MCF 10A (cell line): ENCODE results near the gene GSTO1. TPM values are rescaled to one million over a fixed set of nuclear protein-coding genes. Genes with fewer than 3 reads are reported as not detected.
"Not testable (repeated sequence)": the region's sequence is repeated elsewhere in the genome, so short reads cannot be mapped to it uniquely, and the experiment has no call there.

Experiments
- BruUV-seq: library from RNA; stranded (reverse); fragments of 400-500 nt; replicated peaks from 2 replicates; lab custom pipeline; 2021; lab: Mats Ljungman, UMichigan
- CTCF ChIA-PET: fragments of 300-600 bp; sonication (Branson Sonifier 250); formaldehyde crosslinking; extraction: SDS; loops from one replicate; lab custom pipeline; 2021; ENCODE audit warnings: antibody characterized with exemption, inconsistent platforms; lab: Yijun Ruan, JAX
- POLR2A ChIA-PET: fragments of 300-600, 350-650 bp; sonication (Branson Sonifier 250); formaldehyde crosslinking; extraction: SDS; loops from one replicate; lab custom pipeline; 2020; ENCODE audit warnings: antibody characterized with exemption, inconsistent platforms; lab: Yijun Ruan, JAX
- DNase-seq: peaks from one replicate; pipeline ENCODE4 v3.0.0-alpha.2; 2018; ENCODE audit not compliant: unreplicated experiment
- H3K27ac Mint-ChIP-seq: one replicate; pipeline ENCODE4 v1.8.0; 2022; ENCODE audit warnings: mild to moderate bottlenecking, low read depth, mixed read lengths; ENCODE audit not compliant: unreplicated experiment
- H3K27me3 Mint-ChIP-seq: one replicate; pipeline ENCODE4 v1.8.0; 2022; ENCODE audit warnings: mixed read lengths; ENCODE audit not compliant: insufficient read depth, unreplicated experiment
- H3K36me3 Mint-ChIP-seq: one replicate; pipeline ENCODE4 v1.8.0; 2022; ENCODE audit warnings: mild to moderate bottlenecking, moderate library complexity, mixed read lengths; ENCODE audit not compliant: insufficient read depth, unreplicated experiment
- H3K4me1 Mint-ChIP-seq: one replicate; pipeline ENCODE4 v1.8.0; 2022; ENCODE audit warnings: mixed read lengths; ENCODE audit not compliant: insufficient read depth, unreplicated experiment
- H3K4me3 Mint-ChIP-seq: one replicate; pipeline ENCODE4 v1.8.0; 2022; ENCODE audit warnings: mild to moderate bottlenecking, moderate library complexity, mixed read lengths; ENCODE audit not compliant: unreplicated experiment
- H3K9me3 Mint-ChIP-seq: one replicate; pipeline ENCODE4 v1.8.0; 2022; ENCODE audit warnings: mixed read lengths; ENCODE audit not compliant: unreplicated experiment
- CTCF ChIP-seq: fragments of 200-600 bp; IDR thresholded peaks from one replicate; pipeline ENCODE4 v1.8.0; 2022; ENCODE audit warnings: antibody characterized with exemption, mild to moderate bottlenecking; ENCODE audit not compliant: unreplicated experiment
- intact Hi-C: fragments of 100-400 bp; cut with micrococcal nuclease; formaldehyde crosslinking; loops from 2 replicates; pipeline ENCODE4 v1.14.1; 2022
- total RNA-seq: library from RNA; stranded (reverse); gene quantifications from 2 replicates; pipeline ENCODE4 v1.2.3, GENCODE V29; 2022

GSTO1 gene
- total RNA-seq, 1 experiment from 2014 or later, result 61.8 TPM

- DNase-seq, result no peak
- H3K4me3 Mint-ChIP-seq, result no peak overlapping the region
- ChIA-PET CTCF (no interaction called here), POLR2A (no interaction called here)
- no peaks in the 10 kb centered on the region for H3K9me3 Mint-ChIP-seq
- intact Hi-C loops, result no loop called here
- TF ChIP-seq CTCF, result no peak
- no peaks in the 10 kb centered on the region for H3K4me1 Mint-ChIP-seq
- no TSS peak for BruUV-seq
- H3K27ac Mint-ChIP-seq, result no peak overlapping the region
- H3K36me3 Mint-ChIP-seq, result no peaks in the 10 kb centered on the region
- H3K27me3 Mint-ChIP-seq, result no peaks in the 10 kb centered on the region
Measured at GRCh38 chr10:104243512-104243911, 11.2 kb upstream of the GSTO1 start.

- POLR2A ChIA-PET, result interaction anchor here (1.0 kb wide), 1 partner anchor 10 kb away, joined by 3 read pairs; the partner anchor contains the start of gene GSTO1
- intact Hi-C loops, result no loop called here
- Mint-ChIP-seq H3K4me3 (no peak overlapping the region), H3K36me3 (no peaks in the 10 kb centered on the region), H3K4me1 (no peaks in the 10 kb centered on the region), H3K27me3 (no peaks in the 10 kb centered on the region), H3K27ac (no peak overlapping the region), H3K9me3 (no peaks in the 10 kb centered on the region)
- no peak for DNase-seq
- BruUV-seq, result no TSS peak
- TF ChIP-seq CTCF, result no peak
- CTCF ChIA-PET, result no interaction called here
Measured at GRCh38 chr10:104245066-104245632, 9.5 kb upstream of the GSTO1 start.

- ChIA-PET CTCF (interaction anchor here (0.9 to 1.9 kb wide), 2 partner anchors 14 to 45 kb away, joined by 3 to 4 read pairs; no protein-coding TSS in a partner anchor), POLR2A (interaction anchor here (0.6 kb wide), 1 partner anchor 9 kb away, joined by 3 read pairs; no protein-coding TSS in a partner anchor)
- intact Hi-C loops, result no loop called here
- Mint-ChIP-seq H3K9me3 (no peaks in the 10 kb centered on the region), H3K27me3 (no peaks in the 10 kb centered on the region), H3K27ac (no peak overlapping the region), H3K4me1 (no peaks in the 10 kb centered on the region), H3K36me3 (no peaks in the 10 kb centered on the region), H3K4me3 (no peak overlapping the region)
- no TSS peak for BruUV-seq
- no peak for TF ChIP-seq CTCF
- DNase-seq, result no peak
Measured at GRCh38 chr10:104246976-104247375, 7.7 kb upstream of the GSTO1 start.

- Mint-ChIP-seq H3K4me3 (no peak overlapping the region), H3K9me3 (no peaks in the 10 kb centered on the region), H3K36me3 (no peaks in the 10 kb centered on the region), H3K4me1 (no peaks in the 10 kb centered on the region), H3K27me3 (no peaks in the 10 kb centered on the region), H3K27ac (no peak overlapping the region)
- POLR2A ChIA-PET, result interaction anchor here (0.6 to 1.1 kb wide), 5 partner anchors 8 to 15 kb away, joined by 3 to 5 read pairs (median 3); partner anchors contain the start of gene CFAP43
- intact Hi-C loops, result no loop called here
- TSS peak; percentile 92 for BruUV-seq
- CTCF ChIA-PET, result interaction anchor here (0.5 to 1.9 kb wide), 3 partner anchors 27 to 44 kb away, joined by 3 to 4 read pairs (median 3); no protein-coding TSS in a partner anchor
- DNase-seq, result no peak
- TF ChIP-seq CTCF, result no peak
Measured at GRCh38 chr10:104247513-104248146, 7.1 kb upstream of the GSTO1 start.

GRCh38 chr10:104248931-104249330 is 5.8 kb upstream of the GSTO1 start:
- DNase-seq, H3K9me3 Mint-ChIP-seq, H3K36me3 Mint-ChIP-seq, BruUV-seq, H3K27me3 Mint-ChIP-seq, H3K4me3 Mint-ChIP-seq, intact Hi-C loops, CTCF ChIA-PET, H3K27ac Mint-ChIP-seq: not testable (repeated sequence)
- POLR2A ChIA-PET, result interaction anchor here (1.1 kb wide), 1 partner anchor 9 kb away, joined by 3 read pairs; no protein-coding TSS in a partner anchor
- peaks cover 10% of the 10 kb centered on the region for H3K4me1 Mint-ChIP-seq
